B cell (primary cell): ENCODE results near the gene OR4D2.

ENCODE experiments used
- CTCF ChIP-seq: fragments of 200-600 bp; IDR thresholded peaks from one replicate; pipeline ENCODE4 v1.8.0; 2022; ENCODE audit warnings: antibody characterized with exemption, mild to moderate bottlenecking
- EZH2 ChIP-seq: IDR thresholded peaks from 2 replicates; pipeline ENCODE4 v1.6.1; 2012; ENCODE audit warnings: borderline replicate concordance, low read depth, mild to moderate bottlenecking, moderate library complexity, low read length; ENCODE audit not compliant: insufficient read depth, poor library complexity, severe bottlenecking

GRCh38 chr17:58174871-58175270 is 8.1 kb downstream of the OR4D2 start:
- TF ChIP-seq EZH2 (no peak), CTCF (no peak)
